RWPE2 (cell line): Measurements from ENCODE around the gene CCDC24.

Experiments
- ATAC-seq: fragments of 200-7000 bp; cut with Tn5 transposase; 3 replicates; pipeline ENCODE4 v1.9.1; 2021; ENCODE audit warnings: low read depth
- DNase-seq: peaks from one replicate; pipeline ENCODE4 v3.0.0-alpha.2; 2020; ENCODE audit warnings: low spot score
- H3K27ac ChIP-seq: fragments of 450-650 bp; 2 replicates; pipeline ENCODE4 v1.5.1; 2017; ENCODE audit warnings: mild to moderate bottlenecking; ENCODE audit not compliant: poor library complexity, severe bottlenecking
- H3K27me3 ChIP-seq: fragments of 250-450 bp; sonication (Bioruptor Pico); 2 replicates; pipeline ENCODE4 v1.5.1; 2021; ENCODE audit warnings: mild to moderate bottlenecking, moderate library complexity; ENCODE audit not compliant: insufficient read depth, poor library complexity, severe bottlenecking
- H3K36me3 ChIP-seq: fragments of 250-450 bp; sonication (Bioruptor Pico); 2 replicates; pipeline ENCODE4 v1.5.1; 2020; ENCODE audit warnings: low read depth, mild to moderate bottlenecking, moderate library complexity
- H3K4me1 ChIP-seq: fragments of 250-450 bp; sonication (Bioruptor Pico); 2 replicates; pipeline ENCODE4 v1.5.1; 2021; ENCODE audit warnings: mild to moderate bottlenecking, moderate library complexity; ENCODE audit not compliant: insufficient read depth, poor library complexity, severe bottlenecking
- H3K4me3 ChIP-seq: fragments of 250-450 bp; sonication (Bioruptor Pico); 2 replicates; pipeline ENCODE4 v1.5.1; 2021; ENCODE audit warnings: mild to moderate bottlenecking, moderate library complexity; ENCODE audit not compliant: severe bottlenecking
- H3K9me3 ChIP-seq: fragments of 250-450 bp; sonication (Bioruptor Pico); 2 replicates; pipeline ENCODE4 v1.5.1; 2021; ENCODE audit warnings: mild to moderate bottlenecking, moderate library complexity; ENCODE audit not compliant: severe bottlenecking
- CTCF ChIP-seq: fragments of 450-650 bp; IDR thresholded peaks from one replicate; pipeline ENCODE4 v1.5.1; 2017; ENCODE audit warnings: mild to moderate bottlenecking, moderate library complexity; ENCODE audit not compliant: poor library complexity, severe bottlenecking

The CCDC24 gene

GRCh38 chr1:43956234-43956633 lies 35.2 kb upstream of the CCDC24 start:
- no peak for TF ChIP-seq CTCF
- Histone ChIP-seq H3K4me3 (no peak overlapping the region), H3K27me3 (no peaks in the 10 kb centered on the region), H3K27ac (no peak overlapping the region), H3K4me1 (no peaks in the 10 kb centered on the region), H3K36me3 (peaks cover 13% of the 10 kb centered on the region), H3K9me3 (no peaks in the 10 kb centered on the region)
- DNase-seq = no peak
- no peak for ATAC-seq

- H3K4me3 ChIP-seq = no peak overlapping the region
- no peak for TF ChIP-seq CTCF
- H3K27me3 ChIP-seq = no peaks in the 10 kb centered on the region
- peaks cover 15% of the 10 kb centered on the region for H3K36me3 ChIP-seq
- ATAC-seq = peak; percentile 56
- no peaks in the 10 kb centered on the region for H3K4me1 ChIP-seq
- H3K27ac ChIP-seq = no peak overlapping the region
- no peaks in the 10 kb centered on the region for H3K9me3 ChIP-seq
- DNase-seq = no peak
Measured at GRCh38 chr1:43957407-43958040, 33.9 kb upstream of the CCDC24 start.

DNA sequence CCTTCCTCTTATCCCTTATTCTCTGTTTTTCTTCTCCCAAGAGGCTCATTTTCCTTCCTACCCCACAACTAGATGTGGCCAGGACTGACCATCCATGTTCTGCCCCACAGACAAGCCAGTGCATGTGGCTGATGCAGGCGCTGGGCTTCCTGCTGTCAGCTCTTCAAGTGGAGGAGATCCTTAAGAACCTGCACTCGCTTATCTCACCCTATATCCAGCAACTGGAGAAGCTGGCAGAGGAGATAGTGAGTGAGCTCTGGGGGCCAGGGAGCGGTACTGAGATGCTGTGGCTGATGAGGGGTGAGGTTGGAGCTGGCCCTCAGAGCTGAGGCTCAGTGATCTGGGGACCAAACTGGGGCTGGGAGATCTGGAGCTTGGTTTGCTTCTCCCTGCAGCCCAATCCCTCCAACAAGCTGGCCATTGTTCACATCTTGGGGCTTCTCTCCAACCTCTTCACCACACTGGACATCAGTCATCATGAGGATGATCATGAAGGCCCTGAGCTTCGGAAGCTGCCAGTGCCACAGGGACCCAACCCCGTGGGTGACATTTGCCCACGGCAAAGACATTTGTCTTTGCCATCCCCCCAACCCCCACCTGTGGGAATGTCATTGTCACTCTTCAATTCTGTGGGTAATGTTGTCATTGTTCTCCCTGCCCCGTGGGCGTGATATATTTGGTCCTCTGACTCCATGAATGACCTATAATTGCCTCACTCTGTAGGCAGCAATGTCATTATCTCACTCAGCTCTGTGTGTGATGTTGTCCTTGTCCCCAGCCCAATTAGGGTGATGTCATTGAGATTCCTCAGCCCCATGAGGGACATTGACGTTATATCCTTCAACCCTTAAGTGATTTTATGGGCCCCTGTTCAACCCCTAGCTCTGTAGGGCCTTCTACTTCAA lies 32.8 kb upstream of the CCDC24 start:
- H3K4me3 ChIP-seq = no peak overlapping the region
- no peak overlapping the region for H3K27ac ChIP-seq
- H3K27me3 ChIP-seq = no peaks in the 10 kb centered on the region
- no peaks in the 10 kb centered on the region for H3K9me3 ChIP-seq
- peaks cover 15% of the 10 kb centered on the region for H3K36me3 ChIP-seq
- no peak for TF ChIP-seq CTCF
- no peak for ATAC-seq
- DNase-seq = no peak
- H3K4me1 ChIP-seq = no peaks in the 10 kb centered on the region

- TF ChIP-seq CTCF = no peak
- H3K36me3 ChIP-seq = peaks cover 15% of the 10 kb centered on the region
- no peaks in the 10 kb centered on the region for H3K9me3 ChIP-seq
- H3K4me3 ChIP-seq = no peak overlapping the region
- no peaks in the 10 kb centered on the region for H3K4me1 ChIP-seq
- H3K27ac ChIP-seq = no peak overlapping the region
- H3K27me3 ChIP-seq = no peaks in the 10 kb centered on the region
- DNase-seq (no peak), ATAC-seq (no peak)
Measured at GRCh38 chr1:43960798-43961197, 30.6 kb upstream of the CCDC24 start.

DNA sequence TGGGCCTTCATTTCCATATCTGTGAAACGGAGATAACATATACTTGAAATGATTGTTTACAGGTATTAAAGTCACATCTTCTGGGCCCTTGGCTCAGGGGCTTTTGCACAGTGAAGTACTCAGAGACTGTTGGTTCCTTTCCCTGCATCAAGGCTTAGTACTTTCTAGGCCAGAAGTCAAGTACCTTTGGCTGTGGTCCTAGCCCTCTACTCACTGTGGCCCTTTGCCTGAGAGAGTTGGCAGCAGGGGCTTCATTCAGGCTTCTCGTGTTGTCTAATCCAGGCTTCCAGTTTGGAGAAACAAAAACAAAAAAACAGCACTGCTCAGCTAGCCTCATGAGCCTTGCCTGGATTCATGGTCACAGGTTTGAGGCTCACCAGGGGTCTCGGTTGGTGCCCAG lies 29.7 kb upstream of the CCDC24 start:
- Histone ChIP-seq H3K36me3 (peaks cover 15% of the 10 kb centered on the region), H3K27me3 (no peaks in the 10 kb centered on the region), H3K4me1 (no peaks in the 10 kb centered on the region), H3K27ac (no peak overlapping the region), H3K9me3 (no peaks in the 10 kb centered on the region), H3K4me3 (no peak overlapping the region)
- ATAC-seq (no peak), DNase-seq (no peak)
- TF ChIP-seq CTCF = no peak
